Nephron progenitor cell (in vitro differentiated cells): ENCODE data around the gene THSD4.

Experiments used
- DNase-seq: peaks from one replicate; pipeline ENCODE4 v3.0.0; 2021
- H3K27ac Mint-ChIP-seq: 2 replicates; pipeline ENCODE4 v1.8.0; 2021; ENCODE audit warnings: mild to moderate bottlenecking, moderate library complexity, mixed read lengths
- H3K27me3 Mint-ChIP-seq: 2 replicates; pipeline ENCODE4 v1.8.0; 2021; ENCODE audit warnings: mild to moderate bottlenecking, low read depth, mixed read lengths; ENCODE audit not compliant: poor library complexity
- H3K36me3 Mint-ChIP-seq: 2 replicates; pipeline ENCODE4 v1.8.0; 2021; ENCODE audit warnings: low read depth, mixed read lengths
- H3K4me1 Mint-ChIP-seq: 2 replicates; pipeline ENCODE4 v1.8.0; 2021; ENCODE audit warnings: mixed read lengths
- H3K4me3 Mint-ChIP-seq: 2 replicates; pipeline ENCODE4 v1.8.0; 2021; ENCODE audit warnings: mild to moderate bottlenecking, moderate library complexity, mixed read lengths
- H3K9me3 Mint-ChIP-seq: 2 replicates; pipeline ENCODE4 v1.8.0; 2021; ENCODE audit warnings: mild to moderate bottlenecking, moderate library complexity, mixed read lengths
- CTCF ChIP-seq: fragments of 200-600 bp; sonication (generic); IDR thresholded peaks from 2 replicates; pipeline ENCODE4 v1.5.0; 2021; ENCODE audit warnings: antibody characterized with exemption

The THSD4 gene

GRCh38 chr15:71237456-71238188 is 122.4 kb downstream of the THSD4 start:
- no peak for TF ChIP-seq CTCF
- peaks cover 5% of the 10 kb centered on the region for H3K27me3 Mint-ChIP-seq
- peaks cover 26% of the 10 kb centered on the region for H3K4me1 Mint-ChIP-seq
- H3K4me3 Mint-ChIP-seq, result no peak overlapping the region
- no peak overlapping the region for H3K27ac Mint-ChIP-seq
- peaks cover 10% of the 10 kb centered on the region for H3K36me3 Mint-ChIP-seq
- no peaks in the 10 kb centered on the region for H3K9me3 Mint-ChIP-seq
- no peak for DNase-seq

- H3K27ac Mint-ChIP-seq, result no peak overlapping the region
- peaks cover 21% of the 10 kb centered on the region for H3K4me1 Mint-ChIP-seq
- no peaks in the 10 kb centered on the region for H3K9me3 Mint-ChIP-seq
- H3K4me3 Mint-ChIP-seq, result no peak overlapping the region
- no peak for DNase-seq
- H3K27me3 Mint-ChIP-seq, result peaks cover 5% of the 10 kb centered on the region
- H3K36me3 Mint-ChIP-seq, result peaks cover 11% of the 10 kb centered on the region
- TF ChIP-seq CTCF, result no peak
These were observed 123.7 kb downstream of the THSD4 start for GRCh38 chr15:71238926-71239325.

- Mint-ChIP-seq H3K4me3 (no peak overlapping the region), H3K27ac (no peak overlapping the region), H3K9me3 (no peaks in the 10 kb centered on the region), H3K36me3 (peaks cover 11% of the 10 kb centered on the region), H3K27me3 (peaks cover 5% of the 10 kb centered on the region), H3K4me1 (peaks cover 12% of the 10 kb centered on the region)
- no peak for DNase-seq
- no peak for TF ChIP-seq CTCF
These were observed 124.5 kb downstream of the THSD4 start for GRCh38 chr15:71239592-71240364.

- Mint-ChIP-seq H3K27ac (no peak overlapping the region), H3K9me3 (no peaks in the 10 kb centered on the region), H3K27me3 (peaks cover 3% of the 10 kb centered on the region), H3K36me3 (peaks cover 11% of the 10 kb centered on the region), H3K4me3 (no peak overlapping the region), H3K4me1 (peaks cover 7% of the 10 kb centered on the region)
- no peak for DNase-seq
- no peak for TF ChIP-seq CTCF
These were observed 127.0 kb downstream of the THSD4 start for GRCh38 chr15:71242292-71242691.

- Mint-ChIP-seq H3K4me1 (peaks cover 7% of the 10 kb centered on the region), H3K9me3 (no peaks in the 10 kb centered on the region), H3K36me3 (peaks cover 11% of the 10 kb centered on the region), H3K27ac (no peak overlapping the region), H3K27me3 (peaks cover 3% of the 10 kb centered on the region), H3K4me3 (no peak overlapping the region)
- no peak for DNase-seq
- no peak for TF ChIP-seq CTCF
These were observed 129.0 kb downstream of the THSD4 start for GRCh38 chr15:71244250-71244649.
